Occipital lobe (tissue), 2 donors: Measurements from ENCODE around the gene TMF1. TPM values are rescaled to one million over a fixed set of nuclear protein-coding genes. Genes with fewer than 3 reads are reported as not detected.

Experiments used
- DNase-seq: peaks from one replicate; lab custom pipeline; 2025; lab: John Stamatoyannopoulos, UW
- total RNA-seq: library from RNA; depleted of rRNA; stranded (reverse); fragments of >200 nt; gene quantifications from one replicate; pipeline ENCODE4 v1.2.3, GENCODE V29; 2014

The TMF1 gene
- total RNA-seq, 1 donor from 2014 or later = 41.6 TPM

GRCh38 chr3:69014022-69014580 lies 38.0 kb downstream of the TMF1 start:
- DNase-seq = no peak

GRCh38 chr3:69013253-69014021 lies 38.7 kb downstream of the TMF1 start, which contains the start of gene EOGT:
Gene EOGT (minus strand): TSS chr3:69013684. CDS start chr3:69009846, 3,838 bp downstream.
- DNase-seq = peak; percentile 59

- peak; percentile 6 for DNase-seq
Measured at GRCh38 chr3:69012800-69013252, 39.3 kb downstream of the TMF1 start.

- peak; percentile 25 for DNase-seq
Measured at GRCh38 chr3:69012100-69012799, 39.9 kb downstream of the TMF1 start.

- no peak for DNase-seq
Measured at GRCh38 chr3:69011096-69011730, 40.9 kb downstream of the TMF1 start.

GRCh38 chr3:69009559-69010410 lies 42.3 kb downstream of the TMF1 start:
- no peak for DNase-seq

- no peak for DNase-seq
Measured at GRCh38 chr3:69008980-69009379, 43.2 kb downstream of the TMF1 start.

GRCh38 chr3:69005791-69006482 lies 46.2 kb downstream of the TMF1 start:
- DNase-seq = no peak

GRCh38 chr3:69005071-69005790 lies 46.9 kb downstream of the TMF1 start:
- DNase-seq = no peak

- no peak for DNase-seq
Measured at GRCh38 chr3:69004138-69004537, 48.0 kb downstream of the TMF1 start.

- no peak for DNase-seq
Measured at GRCh38 chr3:68999605-69000004, 52.5 kb downstream of the TMF1 start.

GRCh38 chr3:68999158-68999557 lies 53.0 kb downstream of the TMF1 start:
- DNase-seq = no peak

GRCh38 chr3:68997887-68998286 lies 54.2 kb downstream of the TMF1 start:
- DNase-seq = no peak

- DNase-seq = no peak
Measured at GRCh38 chr3:68996356-68996995, 55.7 kb downstream of the TMF1 start.

GRCh38 chr3:68988740-68989139 lies 63.4 kb downstream of the TMF1 start:
- DNase-seq = no peak

GRCh38 chr3:68987322-68987721 lies 64.8 kb downstream of the TMF1 start:
- DNase-seq = no peak

GRCh38 chr3:68986496-68987208 lies 65.5 kb downstream of the TMF1 start:
- DNase-seq = no peak

- no peak for DNase-seq
Measured at GRCh38 chr3:68985146-68985790, 66.9 kb downstream of the TMF1 start.
